KBM-7 (cell line): ENCODE measurements around the gene DCLK1.
"Not testable (repeated sequence)": the region's sequence is repeated elsewhere in the genome, so short reads cannot be mapped to it uniquely, and the experiment has no call there.

Experiments used
- DNase-seq: peaks from one replicate; pipeline ENCODE4 v3.0.0-alpha.2; 2015
- in situ Hi-C: fragments of 300-500 bp; cut with MboI; formaldehyde crosslinking; loops from 2 replicates; pipeline ENCODE4 v1.14.3; 2020; ENCODE audit warnings: low sequenced_read_pairs, low pct_unique_long_range_greater_than_20kb, mixed read lengths

DCLK1 gene

GRCh38 chr13:35996360-35996759 is 134.8 kb downstream of the DCLK1 start:
- DNase-seq, result no peak
- in situ Hi-C loops, result no loop called here

DNA sequence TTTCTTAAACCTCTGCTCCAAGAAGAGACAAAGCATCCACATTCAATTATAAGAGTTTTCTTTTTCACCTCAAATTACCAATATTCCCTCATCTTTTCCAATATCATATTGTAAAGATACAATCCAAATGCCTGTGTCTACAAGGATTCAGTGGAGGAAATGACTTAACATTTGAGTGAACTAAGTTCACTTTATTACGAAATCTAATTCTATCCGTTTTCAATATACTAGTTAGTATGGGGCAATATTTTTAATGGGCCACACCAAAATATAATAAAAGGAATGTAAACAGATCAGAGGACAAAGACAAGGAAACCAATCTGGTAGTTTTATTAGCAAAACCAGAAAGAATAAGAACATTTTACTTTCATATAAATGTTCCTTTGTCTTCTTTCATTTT is 136.0 kb downstream of the DCLK1 start:
- in situ Hi-C loops, result no loop called here
- no peak for DNase-seq

- in situ Hi-C loops, result no loop called here
- DNase-seq, result no peak
These were observed 136.8 kb downstream of the DCLK1 start for GRCh38 chr13:35994131-35994966.

DNA sequence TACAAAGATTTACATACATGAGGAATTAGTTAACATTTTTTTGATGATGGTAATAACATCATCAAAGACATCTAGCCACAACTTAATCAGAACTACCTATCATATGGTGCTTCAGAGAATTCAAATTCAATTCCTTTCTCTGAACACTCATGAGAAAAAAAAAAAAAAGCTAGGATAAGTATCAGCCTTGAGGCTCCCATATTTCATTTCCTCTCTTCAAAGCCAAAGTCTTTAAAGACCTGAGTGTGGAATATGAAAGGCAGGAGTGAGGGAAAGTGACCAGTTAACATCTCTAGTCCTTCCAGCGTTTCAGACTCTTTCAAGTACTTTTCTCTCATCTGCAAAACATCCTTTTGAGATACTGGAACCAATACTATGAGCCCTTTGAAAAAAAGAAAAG is 137.5 kb downstream of the DCLK1 start:
- in situ Hi-C loops, result no loop called here
- DNase-seq, result no peak

- DNase-seq, result no peak
- in situ Hi-C loops, result no loop called here
These were observed 138.2 kb downstream of the DCLK1 start for GRCh38 chr13:35992964-35993363.

DNA sequence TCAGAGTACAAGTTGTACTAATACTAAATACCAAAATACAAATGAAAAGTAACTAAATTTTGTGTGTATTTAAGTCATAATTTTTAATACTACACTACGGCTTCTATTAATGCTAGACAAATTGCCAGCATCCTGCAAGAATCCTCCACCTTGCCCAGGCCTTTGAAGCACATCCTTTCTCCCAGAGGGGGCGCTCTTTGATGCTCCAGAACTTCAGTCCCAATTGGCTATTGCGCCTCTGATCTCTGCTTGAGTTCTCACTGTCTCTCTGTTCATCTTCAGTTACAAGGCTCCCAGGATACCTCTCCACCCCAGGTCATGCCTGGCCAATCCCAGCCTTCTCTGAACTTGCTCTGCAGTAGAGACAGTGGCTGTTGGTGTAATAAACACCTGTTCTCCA is 141.0 kb downstream of the DCLK1 start:
- no peak for DNase-seq
- in situ Hi-C loops, result no loop called here

GRCh38 chr13:35988648-35989081 is 142.5 kb downstream of the DCLK1 start:
- no peak for DNase-seq
- in situ Hi-C loops, result loop anchor here (10.0 kb wide), 1 partner anchor 286 kb away; no protein-coding TSS in a partner anchor

DNA sequence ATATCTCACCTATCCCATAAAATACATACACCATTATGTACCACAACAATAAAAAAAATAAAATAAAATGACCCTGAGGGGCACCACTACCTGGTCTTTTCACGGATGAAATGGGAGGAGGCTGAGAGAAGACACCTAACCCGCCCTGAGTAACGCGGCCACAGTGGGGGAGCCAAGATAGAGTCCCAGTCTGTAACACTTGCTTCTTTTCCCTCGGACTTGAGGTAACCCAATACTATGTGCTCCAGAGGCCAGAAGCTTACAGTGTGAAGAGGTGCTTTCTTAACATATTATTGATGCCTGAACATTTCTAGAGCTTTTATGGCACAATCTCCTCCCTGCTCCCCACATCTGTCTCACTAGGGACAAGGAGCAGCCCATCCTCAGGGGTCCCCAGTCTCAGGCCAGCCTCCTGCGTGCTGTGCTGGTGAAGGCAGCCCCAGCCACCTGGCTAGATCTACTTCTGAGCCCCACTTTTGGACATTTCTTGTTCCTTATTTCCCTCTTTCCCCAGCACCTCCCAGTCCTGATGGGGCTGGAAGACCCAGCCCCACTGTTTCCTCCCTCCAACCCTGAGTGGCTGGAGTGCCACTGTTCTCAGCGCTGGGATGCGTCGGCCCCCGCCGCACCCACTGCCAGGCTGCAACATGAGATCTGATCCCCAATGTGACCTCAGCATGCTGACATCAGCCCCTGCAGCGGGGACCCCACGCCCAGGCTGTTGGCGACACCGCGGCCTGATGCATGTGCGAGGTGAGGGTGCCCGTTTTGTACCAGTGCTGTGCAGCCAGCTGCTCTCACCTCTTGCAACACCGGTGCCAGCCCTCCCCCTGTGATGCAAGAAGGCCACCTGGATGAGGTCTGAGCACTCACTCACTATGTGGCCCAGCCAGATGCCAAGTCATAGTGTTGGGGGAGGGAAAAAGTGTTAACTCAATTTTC is 143.3 kb downstream of the DCLK1 start:
- no peak for DNase-seq
- in situ Hi-C loops, result loop anchor here (10.0 kb wide), 1 partner anchor 287 kb away; no protein-coding TSS in a partner anchor

- in situ Hi-C loops, result loop anchor here (10.0 kb wide), 1 partner anchor 290 kb away; no protein-coding TSS in a partner anchor
- no peak for DNase-seq
These were observed 146.3 kb downstream of the DCLK1 start for GRCh38 chr13:35984776-35985453.

- in situ Hi-C loops, result loop anchor here (10.0 kb wide), 1 partner anchor 291 kb away; no protein-coding TSS in a partner anchor
- DNase-seq, result no peak
These were observed 146.9 kb downstream of the DCLK1 start for GRCh38 chr13:35984287-35984686.

GRCh38 chr13:35983703-35984102 is 147.5 kb downstream of the DCLK1 start:
- in situ Hi-C loops, result loop anchor here (10.0 kb wide), 1 partner anchor 291 kb away; no protein-coding TSS in a partner anchor
- DNase-seq, result not testable (repeated sequence)

- in situ Hi-C loops, result loop anchor here (10.0 kb wide), 1 partner anchor 292 kb away; no protein-coding TSS in a partner anchor
- DNase-seq, result no peak
These were observed 148.0 kb downstream of the DCLK1 start for GRCh38 chr13:35983206-35983605.

- no peak for DNase-seq
- in situ Hi-C loops, result no loop called here
These were observed 151.7 kb downstream of the DCLK1 start for GRCh38 chr13:35979361-35979951.

- DNase-seq, result peak; percentile 74
- in situ Hi-C loops, result no loop called here
These were observed 152.4 kb downstream of the DCLK1 start for GRCh38 chr13:35978607-35979316.

- DNase-seq, result no peak
- in situ Hi-C loops, result no loop called here
These were observed 154.1 kb downstream of the DCLK1 start for GRCh38 chr13:35977060-35977459.

- no peak for DNase-seq
- in situ Hi-C loops, result no loop called here
These were observed 155.1 kb downstream of the DCLK1 start for GRCh38 chr13:35976126-35976525.

DNA sequence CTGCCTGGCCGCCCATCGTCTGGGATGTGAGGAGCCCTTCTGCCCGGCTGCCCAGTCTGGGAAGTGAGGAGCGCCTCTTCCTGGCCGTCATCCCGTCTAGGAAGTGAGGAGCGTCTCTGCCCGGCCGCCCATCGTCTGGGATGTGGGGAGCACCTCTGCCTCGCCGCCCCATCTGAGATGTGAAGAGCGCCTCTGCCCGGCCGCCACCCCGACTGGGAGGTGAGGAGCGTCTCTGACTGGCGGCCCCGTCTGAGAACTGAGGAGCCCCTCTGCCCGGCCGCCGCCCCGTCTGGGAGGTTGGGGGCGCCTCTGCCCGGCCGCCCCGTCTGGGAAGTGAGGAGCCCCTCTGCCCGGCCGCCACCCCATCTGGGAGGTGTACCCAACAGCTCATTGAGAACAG is 164.2 kb downstream of the DCLK1 start:
- in situ Hi-C loops, DNase-seq: not testable (repeated sequence)

- in situ Hi-C loops, result no loop called here
- DNase-seq, result no peak
These were observed 165.2 kb downstream of the DCLK1 start for GRCh38 chr13:35966024-35966423.
